A172 (cell line): ENCODE results near the gene DZIP3. TPM values are rescaled to one million over a fixed set of nuclear protein-coding genes. Genes with fewer than 3 reads are reported as not detected.

Experiments
- DNase-seq: peaks from one replicate; pipeline ENCODE4 v3.0.0-alpha.2; 2015; ENCODE audit warnings: low spot score
- total RNA-seq: library from RNA; depleted of rRNA; stranded (reverse); fragments of >200 nt; shearing (Covaris generic); gene quantifications from 2 replicates; pipeline ENCODE4 v1.2.3, GENCODE V29; 2014; rRNA removed

DZIP3 gene
- total RNA-seq, 1 experiment from 2014 or later, result 19.8 TPM

DNA sequence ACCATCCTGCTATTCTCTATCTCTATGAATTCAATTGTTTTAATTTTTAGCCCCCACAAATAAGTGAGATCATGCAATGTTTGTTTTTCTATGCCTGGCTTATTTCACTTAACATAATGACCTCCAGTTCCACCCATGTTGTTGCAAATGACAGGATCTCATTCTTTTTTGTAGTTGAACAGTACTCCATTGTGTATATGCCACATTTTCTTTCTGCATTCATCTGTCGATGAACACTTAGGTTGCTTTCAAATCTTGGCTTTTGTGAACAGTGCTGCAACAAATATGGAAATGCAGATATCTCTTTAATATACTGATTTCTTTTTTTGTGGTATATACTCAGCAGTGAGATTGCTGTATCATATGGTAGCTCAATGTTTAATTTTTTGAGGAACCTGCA, 108.9 kb downstream of the DZIP3 start:
- DNase-seq, result no peak

DNA sequence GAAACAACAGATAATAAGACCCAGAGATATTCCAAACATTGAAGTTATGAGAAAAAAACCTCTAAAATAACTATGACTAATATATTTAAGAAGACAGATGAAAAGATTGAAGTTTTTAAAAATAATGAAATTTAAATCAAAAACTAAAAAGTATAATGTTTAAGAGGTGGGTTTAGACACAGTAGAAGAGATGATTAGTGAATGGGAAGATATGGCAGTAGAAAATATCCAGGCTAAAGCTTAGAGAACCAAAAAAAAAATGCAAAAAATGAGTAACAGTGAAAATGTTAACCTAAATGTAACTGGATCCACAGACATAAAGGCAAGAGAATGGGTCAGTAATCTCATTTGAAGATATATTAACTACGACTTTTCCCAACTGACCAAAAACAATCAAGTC, 115.5 kb downstream of the DZIP3 start:
- DNase-seq, result no peak

DNA sequence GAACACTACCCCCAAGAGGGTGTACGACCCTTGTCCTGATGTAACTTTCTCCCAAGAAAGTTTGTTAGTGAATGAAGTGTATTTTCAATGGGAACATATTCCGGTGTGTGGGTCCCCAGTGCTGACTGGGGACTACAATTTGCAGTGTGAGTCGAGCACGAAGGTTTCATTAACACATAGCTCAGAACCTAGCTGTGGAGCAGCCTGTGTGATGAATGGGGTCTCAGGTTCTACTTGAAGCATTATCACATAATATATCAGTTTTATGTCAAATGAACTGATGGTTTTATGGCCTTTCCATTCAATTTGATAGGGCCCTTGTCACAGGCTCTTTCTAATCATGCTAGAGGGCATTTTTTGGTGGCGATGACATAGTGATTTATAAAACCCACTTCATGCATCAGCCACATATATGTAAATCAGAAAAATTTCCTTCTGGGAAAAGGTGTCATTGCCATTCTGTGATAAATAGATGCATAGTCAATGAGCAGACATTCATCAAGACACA, 123.5 kb downstream of the DZIP3 start:
- no peak for DNase-seq

DNA sequence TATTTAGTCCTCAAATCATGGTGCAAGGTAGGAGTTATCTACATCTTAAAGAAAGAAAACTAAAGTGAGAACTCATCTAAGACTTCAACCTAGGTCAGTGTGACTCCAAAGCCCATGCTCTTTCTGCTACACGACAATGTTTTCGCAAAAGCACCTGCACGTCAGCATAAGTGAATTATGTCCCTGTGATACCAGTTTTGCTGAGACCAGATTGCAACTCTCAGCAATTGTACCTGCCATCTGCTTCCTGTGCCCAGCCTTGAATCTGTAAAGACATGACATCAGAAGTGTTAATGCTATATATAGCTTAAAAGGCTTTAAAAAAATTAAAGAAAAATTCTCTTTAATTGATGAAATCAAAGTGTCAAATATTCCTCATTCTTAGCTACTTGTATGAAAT, 124.3 kb downstream of the DZIP3 start:
- no peak for DNase-seq

DNA sequence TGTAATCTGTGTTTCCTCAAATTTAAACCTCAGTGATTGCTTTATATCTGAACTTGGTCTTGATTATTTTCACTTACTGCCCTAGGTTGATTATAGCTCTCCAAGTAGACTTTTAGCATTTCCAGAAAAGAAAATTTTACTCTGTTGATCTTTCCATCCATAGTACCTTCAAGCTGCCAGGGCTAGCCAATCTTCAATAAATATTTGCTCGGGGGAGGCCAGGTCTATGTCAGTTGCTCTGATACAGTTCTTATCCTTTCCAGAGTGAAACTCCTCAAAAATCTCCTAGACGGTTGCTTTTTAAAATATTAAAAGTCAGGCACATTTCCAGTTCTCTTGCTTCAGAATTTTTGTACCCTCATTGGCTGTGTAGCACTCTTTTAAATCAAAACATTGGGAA, 128.9 kb downstream of the DZIP3 start:
- DNase-seq, result no peak

DNA sequence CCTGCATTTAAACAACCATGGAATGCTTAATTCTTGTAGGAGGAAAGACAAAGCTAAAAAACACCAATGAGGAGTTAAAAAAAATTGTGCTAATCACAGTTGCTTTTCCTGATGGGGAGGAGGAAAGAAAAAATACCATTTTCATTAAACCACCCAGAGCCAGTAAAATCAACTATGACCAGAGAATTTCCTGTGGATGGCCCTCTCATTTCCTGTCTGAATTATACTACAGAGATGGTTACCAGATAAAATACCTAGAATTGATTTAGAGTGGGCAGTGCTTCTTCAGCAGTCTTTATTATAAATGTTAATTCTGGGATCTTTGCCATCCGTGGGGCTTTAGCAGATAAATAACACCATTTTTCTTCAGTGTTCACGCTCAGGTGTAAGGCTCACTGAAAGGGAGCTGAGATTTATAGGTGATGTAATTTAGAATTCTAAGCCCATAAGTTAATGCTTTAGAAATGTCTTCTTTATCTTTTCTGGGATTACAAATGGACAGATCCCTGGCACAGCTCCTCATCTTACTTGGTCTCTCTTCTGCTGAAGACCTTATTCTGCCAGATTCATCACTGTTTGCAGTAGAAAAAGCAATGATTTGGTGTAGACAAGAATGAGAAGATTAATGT, 129.8 kb downstream of the DZIP3 start:
- peak; percentile 3 for DNase-seq

DNA sequence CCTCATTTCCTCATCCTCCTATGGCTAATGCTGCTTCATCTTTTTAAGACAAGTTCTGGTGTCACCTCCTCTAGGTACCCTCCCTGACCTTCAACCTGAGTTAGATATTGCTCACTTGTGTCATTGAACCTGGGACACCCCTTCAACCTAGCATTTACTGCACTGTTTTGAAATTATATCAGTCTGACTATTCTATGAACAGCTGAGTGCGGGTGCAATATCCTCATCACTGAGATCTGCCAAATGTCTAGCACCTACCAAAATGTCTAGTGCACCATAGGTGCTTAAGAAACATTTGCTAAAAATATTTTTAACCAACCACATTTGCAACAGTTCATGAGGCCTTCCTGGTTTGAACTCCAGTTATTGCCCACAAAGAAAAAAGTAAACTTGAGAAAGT, 133.2 kb downstream of the DZIP3 start:
- no peak for DNase-seq

DNA sequence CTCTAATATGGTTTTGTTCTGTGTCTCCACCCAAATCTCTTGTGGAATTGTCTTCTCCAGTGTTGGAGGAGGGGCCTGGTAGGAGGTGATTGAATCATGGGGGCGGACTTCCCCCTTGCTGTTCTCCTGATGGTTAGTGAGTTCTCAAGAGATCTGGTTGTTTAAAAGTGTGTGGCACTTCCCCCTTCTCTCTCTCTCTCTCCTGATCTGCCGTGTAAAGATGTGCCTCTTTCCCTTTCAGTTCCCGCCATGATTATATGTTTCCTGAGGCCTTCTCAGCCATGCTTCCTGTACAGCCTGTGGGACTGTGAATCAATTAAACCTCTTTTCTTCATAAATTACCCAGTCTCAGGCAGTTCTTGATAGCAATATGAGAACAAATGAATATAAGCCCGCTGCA, 134.6 kb downstream of the DZIP3 start:
- DNase-seq, result no peak

DNA sequence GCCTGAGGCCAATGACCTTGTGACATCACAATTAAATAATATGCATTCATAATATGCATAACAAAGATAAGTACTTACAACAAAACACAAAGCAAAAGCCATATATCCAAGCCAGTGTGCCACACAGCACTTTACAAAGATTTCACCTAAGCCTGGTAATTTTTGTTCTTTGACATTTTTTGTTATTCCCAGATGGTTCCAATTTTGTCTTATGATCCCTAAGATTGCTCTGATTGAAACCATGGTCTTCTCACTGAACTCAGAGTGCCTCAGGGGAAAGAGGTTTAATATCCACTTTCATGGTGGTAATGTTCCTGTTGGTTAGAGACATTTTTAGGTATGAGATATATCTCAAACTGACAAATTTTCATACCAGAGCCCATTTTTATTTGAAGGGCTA, 138.6 kb downstream of the DZIP3 start:
- DNase-seq, result no peak

DNA sequence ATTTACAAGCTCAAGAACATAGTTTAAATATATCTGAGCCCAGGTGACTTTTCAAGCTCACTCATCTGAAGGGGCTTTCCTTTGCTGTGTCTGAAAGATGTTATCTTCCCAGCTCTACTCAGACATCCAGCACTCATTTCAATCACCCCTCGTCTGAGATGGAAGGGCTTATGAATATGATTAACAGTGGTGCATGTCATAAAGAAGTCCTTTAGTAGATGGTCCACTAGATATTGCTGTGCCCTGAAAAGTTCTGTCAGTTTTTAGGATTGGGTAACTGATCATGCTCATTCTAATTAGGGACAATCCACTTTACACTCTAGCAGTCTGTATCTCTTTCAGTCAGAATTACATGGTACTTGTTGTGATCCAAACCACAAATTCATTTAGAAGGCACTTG, 139.4 kb downstream of the DZIP3 start:
- no peak for DNase-seq

DNA sequence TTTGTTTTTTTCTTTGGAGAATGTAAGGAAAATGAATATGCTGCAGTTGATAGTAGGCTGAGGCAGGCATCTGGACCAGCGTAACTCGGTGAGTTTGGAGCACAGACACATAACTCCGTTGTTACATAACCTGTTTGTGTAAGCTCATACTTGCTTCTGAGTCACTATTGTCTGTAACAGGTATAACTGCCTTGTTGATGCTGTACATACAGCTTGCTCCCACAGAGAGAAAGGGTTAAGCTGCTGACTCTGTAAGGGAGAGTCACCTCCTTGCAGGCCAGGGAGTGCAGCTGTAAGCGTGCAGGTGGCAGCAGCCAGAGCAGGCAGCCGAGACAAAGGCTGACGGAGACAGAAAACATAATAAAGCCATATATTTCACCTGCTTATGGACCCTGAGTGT, 147.3 kb downstream of the DZIP3 start:
- no peak for DNase-seq

DNA sequence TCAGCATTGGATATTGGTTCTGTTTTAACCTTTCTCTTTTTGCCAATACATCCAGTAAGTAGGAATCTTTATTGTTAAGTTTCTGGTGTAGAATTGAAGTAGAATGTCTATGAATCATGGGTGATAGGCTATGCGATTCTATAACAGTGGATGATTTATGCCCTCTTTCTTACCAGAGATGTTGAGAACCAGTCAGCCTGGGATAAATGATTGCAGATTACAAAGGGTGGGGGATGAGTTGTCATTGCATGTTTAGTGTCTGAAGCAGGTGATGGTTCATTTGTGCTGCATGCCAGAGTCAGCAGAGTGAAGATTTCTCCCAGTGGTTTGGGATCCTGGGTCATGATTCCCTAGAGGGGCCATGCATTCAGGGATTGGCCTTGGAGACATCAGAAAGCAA, 153.4 kb downstream of the DZIP3 start:
- DNase-seq, result no peak

Other genes starting within 250 kb of the DZIP3 start
- 1.7 and 2.0 TPM in 2 replicates for gene MYH15, start 79.1 kb upstream of the DZIP3 start, total RNA-seq
- 60.7 and 75.9 TPM in 2 replicates for gene CIP2A, start 284 bp upstream of the DZIP3 start, total RNA-seq
- gene RETNLB, start 167.7 kb downstream of the DZIP3 start, total RNA-seq, result not detected in 2 replicates
- gene TRAT1, start 233.1 kb downstream of the DZIP3 start, total RNA-seq, result not detected in 2 replicates